Head of caudate nucleus (tissue), 42 donors: ENCODE results near the gene GULP1.

Experiments used
- DNase-seq, 42 donors: peaks; one replicate each; pipeline versions ENCODE4 v3.0.0 to v3.0.0-alpha.2; 2020 to 2021; ENCODE audit warnings: mixed read lengths in 7 of 42
- intact Hi-C: fragments of 100-400 bp; cut with DNase I; formaldehyde crosslinking; loops from one replicate; pipeline ENCODE4 v1.15.0; 2022

GULP1 gene

GRCh38 chr2:188318161-188318749 is 26.6 kb downstream of the GULP1 start:
- DNase-seq = no peak
- intact Hi-C loops = no loop called here

GRCh38 chr2:188319838-188320237 is 28.2 kb downstream of the GULP1 start:
- intact Hi-C loops = no loop called here
- DNase-seq = no peak

- intact Hi-C loops = no loop called here
- no peak for DNase-seq
Observed at GRCh38 chr2:188320861-188321260, 29.2 kb downstream of the GULP1 start.

- DNase-seq = no peak
- intact Hi-C loops = no loop called here
Observed at GRCh38 chr2:188322569-188323551, 31.2 kb downstream of the GULP1 start.

- intact Hi-C loops = no loop called here
- DNase-seq = no peak
Observed at GRCh38 chr2:188324067-188324466, 32.4 kb downstream of the GULP1 start.

GRCh38 chr2:188326290-188326668 is 34.6 kb downstream of the GULP1 start:
- intact Hi-C loops = no loop called here
- no peak for DNase-seq

- DNase-seq = no peak
- intact Hi-C loops = no loop called here
Observed at GRCh38 chr2:188326669-188327301, 35.1 kb downstream of the GULP1 start.

- intact Hi-C loops = no loop called here
- no peak for DNase-seq
Observed at GRCh38 chr2:188327518-188328213, 36.0 kb downstream of the GULP1 start.

GRCh38 chr2:188328419-188328818 is 36.7 kb downstream of the GULP1 start:
- intact Hi-C loops = no loop called here
- DNase-seq = no peak

- DNase-seq = no peak
- intact Hi-C loops = no loop called here
Observed at GRCh38 chr2:188330316-188331053, 38.8 kb downstream of the GULP1 start.

GRCh38 chr2:188332619-188333018 is 40.9 kb downstream of the GULP1 start:
- intact Hi-C loops = no loop called here
- DNase-seq = no peak

- peak in 19 of 42 donors; percentile 13 to 64 (median 32) for DNase-seq
- intact Hi-C loops = no loop called here
Observed at GRCh38 chr2:188333751-188334524, 42.3 kb downstream of the GULP1 start.

GRCh38 chr2:188338463-188338862 is 46.8 kb downstream of the GULP1 start:
- no peak for DNase-seq
- intact Hi-C loops = no loop called here

GRCh38 chr2:188340257-188340656 is 48.6 kb downstream of the GULP1 start:
- DNase-seq = no peak
- intact Hi-C loops = no loop called here

- no peak for DNase-seq
- intact Hi-C loops = no loop called here
Observed at GRCh38 chr2:188345020-188345419, 53.3 kb downstream of the GULP1 start.

- intact Hi-C loops = no loop called here
- DNase-seq = no peak
Observed at GRCh38 chr2:188345426-188345825, 53.8 kb downstream of the GULP1 start.

- no peak for DNase-seq
- intact Hi-C loops = no loop called here
Observed at GRCh38 chr2:188345831-188346458, 54.3 kb downstream of the GULP1 start.

- no peak for DNase-seq
- intact Hi-C loops = no loop called here
Observed at GRCh38 chr2:188349019-188349418, 57.3 kb downstream of the GULP1 start.
